ENCODE measurements around the gene ARHGAP19. TPM values are rescaled to one million over a fixed set of nuclear protein-coding genes. Genes with fewer than 3 reads are reported as not detected.

ARHGAP19 gene
- total and polyA plus RNA-seq, 2 of the 8 experiments (the other 6 are each of a cell fraction or from before 2014, with no cell fraction given): 13.3 to 32.1 TPM

GRCh38 chr10:97228775-97229157 is 63.7 kb downstream of the ARHGAP19 start:
- Histone ChIP-seq H3K14ac (ENCODE audit: insufficient read length) (no peak overlapping the region), H3K27ac (ENCODE audit: low read depth, low read length) (no peak overlapping the region), H2AFZ (ENCODE audit: low read length) (no peak overlapping the region), H3K4me3 (ENCODE audit: extremely low read depth in 1 of 4, insufficient read depth in 2 of 4, low read depth in 3 of 4, low read length in 4 of 4) (no peak overlapping the region), H4K91ac (replicated peaks; ENCODE audit: insufficient read length, low read length) (no peak overlapping the region), H3K23me2 (ENCODE audit: low read depth, low read length) (no peaks in the 10 kb centered on the region), H4K8ac (ENCODE audit: extremely low read depth, insufficient read depth, low read length) (no peak overlapping the region), H4K20me1 (replicated peaks in 1 of 2; ENCODE audit: control insufficient read depth in 1 of 2, insufficient read depth in 2 of 2, low read length in 2 of 2) (peaks cover 0 to 2% of the 10 kb centered on the region in 2 experiments), H2BK20ac (ENCODE audit: low read length) (no peak overlapping the region), H2BK5ac (ENCODE audit: low read depth, low read length) (no peak overlapping the region), H3K9me3 (ENCODE audit: insufficient read depth in 2 of 2, low read depth in 1 of 2, low read length in 1 of 2) (no peaks in the 10 kb centered on the region), H4K5ac (ENCODE audit: insufficient read length, low read depth, low read length) (no peak overlapping the region), H3K56ac (replicated peaks; ENCODE audit: insufficient read length, low read depth, low read length) (no peak overlapping the region), H3K36me3 (ENCODE audit: control insufficient read depth in 2 of 4, insufficient read depth in 4 of 4, low read length in 3 of 4) (peaks cover 3 to 15% (median 6%) of the 10 kb centered on the region in 4 experiments; a peak in 4 of 8 replicates), H3K79me2 (ENCODE audit: control insufficient read depth in 1 of 2, insufficient read depth in 2 of 2, low read length in 2 of 2) (no peaks in the 10 kb centered on the region), H3K4ac (replicated peaks; ENCODE audit: insufficient read length, low read depth, low read length) (no peak overlapping the region), H3K9ac (replicated peaks in 1 of 4; ENCODE audit: extremely low read depth in 1 of 4, low read depth in 3 of 4, low read length in 3 of 4) (no peak overlapping the region), H2BK120ac (replicated peaks; ENCODE audit: low read depth, low read length) (no peak overlapping the region), H3K4me2 (ENCODE audit: insufficient read depth in 1 of 2, low read depth in 2 of 2, low read length in 2 of 2) (no peak overlapping the region), H3K4me1 (replicated peaks in 1 of 4; ENCODE audit: control insufficient read depth in 3 of 4, insufficient read depth in 4 of 4, low read length in 3 of 4) (no peaks in the 10 kb centered on the region), H3K18ac (ENCODE audit: extremely low read depth, low read length) (no peak overlapping the region), H2AK5ac (ENCODE audit: low read depth, low read length) (no peak overlapping the region), H2BK15ac (ENCODE audit: low read length) (no peak overlapping the region), H3K27me3 (replicated peaks in 1 of 4; ENCODE audit: control insufficient read depth in 3 of 4, extremely low read depth in 1 of 4, insufficient read depth in 3 of 4, low read length in 3 of 4) (no peaks in the 10 kb centered on the region), H3K79me1 (ENCODE audit: low read depth, low read length) (no peaks in the 10 kb centered on the region; the same call in 1 of the 2 replicates), H2BK12ac (ENCODE audit: low read depth, low read length) (no peak overlapping the region), H3K23ac (ENCODE audit: insufficient read length) (no peak overlapping the region)
- FAIRE-seq: no peak
- ChIA-PET CTCF (ENCODE audit: partially characterized antibody) (interaction anchor here (0.7 to 44.6 kb wide), 3 partner anchors 9 to 145 kb away, joined by 3 to 1348 read pairs (median 5); no protein-coding TSS in a partner anchor), POLR2A (ENCODE audit: partially characterized antibody) (no interaction called here)
- no peak for DNase-seq (ENCODE audit: low read depth in 1 of 2, low spot score in 2 of 2)
- TF ChIP-seq JUND (IDR thresholded peaks at IDR 0.05; ENCODE audit: low read length) (no peak), TEAD4 (IDR thresholded peaks at IDR 0.05; ENCODE audit: low read depth, low read length) (no peak), CBX8 (IDR thresholded peaks at IDR 0.05; ENCODE audit: borderline replicate concordance, low read depth, low read length) (no peak), CREB1 (IDR thresholded peaks at IDR 0.05) (no peak), TAF7 (optimal IDR thresholded peaks at IDR 0.05; ENCODE audit: borderline replicate concordance, low read depth, low read length) (no peak), TCF12 (IDR thresholded peaks at IDR 0.05; ENCODE audit: low read depth, low read length) (no peak), POU5F1 (IDR thresholded peaks at IDR 0.05; ENCODE audit: low read depth, low read length) (no peak)
- WGBS, 2 experiments (ENCODE audit: extremely low coverage in 1 of 2, insufficient coverage in 1 of 2, insufficient read length in 1 of 2, insufficient replicate concordance in 2 of 2, low coverage in 1 of 2, low lambda C conversion rate in 2 of 2, missing lambda C conversion rate in 1 of 2): 100% methylated on average over 1 of the region's 1 CpG; no CpG with 5 or more reads in 1 of the 2 experiments
